ENCODE results near the gene NSD1. TPM values are rescaled to one million over a fixed set of nuclear protein-coding genes. Genes with fewer than 3 reads are reported as not detected.

NSD1 gene
- total and polyA plus RNA-seq, 5 experiments from 2014 or later, result 25.0 to 130 (median 43.1) TPM

DNA sequence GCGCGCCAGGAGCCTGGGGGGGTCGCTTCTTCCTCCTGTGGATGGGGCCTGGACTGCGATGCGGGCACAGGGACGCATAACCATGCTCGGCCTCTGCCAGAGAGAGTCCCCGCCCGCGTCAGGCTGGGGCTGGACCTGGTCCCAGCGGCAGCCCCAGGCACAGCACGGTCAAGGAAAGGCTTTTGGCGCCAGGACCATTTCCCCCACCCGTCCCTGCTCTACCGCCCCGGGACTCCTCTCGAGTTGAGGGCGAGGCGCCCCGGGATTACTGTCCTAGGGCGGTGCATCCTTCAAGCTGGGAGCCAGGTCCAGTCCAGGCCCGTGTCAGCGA, 177.8 kb downstream of the NSD1 start:
- POLR2A ChIA-PET, result interaction anchor here (1.0 to 3.3 kb wide), 5 partner anchors 9 to 92 kb away, joined by 3 to 14 read pairs (median 7); partner anchors contain the start of genes PRELID1 and RAB24
- Mint-ChIP-seq H3K27ac (peak overlapping the region in 1 of 10 donors; percentile 82), H3K4me3 (peak overlapping the region; percentile 62 to 86 (median 70)), H3K36me3 (peaks cover 0 to 7% (median 5%) of the 10 kb centered on the region in 3 donors), H3K4me1 (peaks cover 12 to 47% (median 29%) of the 10 kb centered on the region in 4 donors), H3K9me3 (no peaks in the 10 kb centered on the region), H3K27me3 (peaks cover 0 to 4% (median 0%) of the 10 kb centered on the region in 5 donors)
- DNase-seq (no peak), ATAC-seq (no peak)

DNA sequence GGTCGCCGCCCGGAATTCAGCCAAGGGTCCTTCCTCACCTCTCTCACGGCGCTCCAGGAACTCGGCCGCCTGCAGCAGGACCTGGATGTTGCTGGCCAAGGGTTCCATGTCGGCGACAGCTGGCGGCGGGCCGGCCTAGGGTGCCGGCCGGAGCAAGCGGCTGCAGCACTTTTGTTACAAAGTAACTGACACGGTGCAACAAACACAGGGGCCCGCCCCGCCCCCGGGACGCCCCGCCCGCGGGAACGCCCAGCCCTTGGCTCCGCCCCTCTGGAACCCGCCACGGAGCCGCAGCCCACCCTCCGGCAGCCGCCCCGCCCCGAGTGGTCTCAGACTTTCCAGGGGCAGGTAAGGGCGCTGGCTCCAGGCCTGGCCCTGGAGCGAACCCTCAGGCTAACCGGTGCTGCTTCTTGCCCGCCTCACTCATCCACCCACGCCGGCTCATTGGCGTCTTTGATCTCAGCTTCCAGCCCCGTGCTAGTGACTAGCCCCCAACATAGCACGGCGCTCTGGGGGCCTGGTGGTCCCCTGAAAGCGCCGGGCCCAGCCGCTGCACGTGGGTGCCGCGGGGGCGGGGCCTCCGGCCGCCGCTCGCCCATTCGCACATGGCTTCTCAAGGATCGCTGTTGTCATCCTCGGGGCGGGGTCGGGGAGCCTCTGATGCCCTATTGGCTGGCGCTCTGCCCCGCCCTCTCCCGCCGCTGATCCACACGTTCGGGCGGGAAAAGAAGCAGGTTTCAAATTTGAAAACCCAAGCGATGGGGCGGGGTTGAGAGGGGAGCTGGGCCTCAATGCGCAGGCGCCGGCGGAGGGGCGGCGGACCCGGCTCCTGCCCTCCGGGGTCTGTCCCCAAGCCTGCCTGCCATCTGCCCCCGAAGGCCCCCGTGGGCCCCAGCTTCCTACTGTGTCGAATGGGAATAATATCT, 178.4 kb downstream of the NSD1 start, which contains the start of gene MXD3:
Gene MXD3, minus strand, starts transcription at position 176 of the 926 bp plus-strand sequence. Its CDS starts 68 bp downstream, at position 108.
- POLR2A ChIA-PET, result interaction anchor here (0.5 to 3.3 kb wide), 6 partner anchors 10 to 768 kb away, joined by 3 to 14 read pairs (median 7); partner anchors contain the start of genes PRELID1 and RAB24
- H3K4me3 Mint-ChIP-seq, result peak within 1 kb of the TSS; percentile 70 to 91 (median 84)
- peaks cover 12 to 42% (median 27%) of the 10 kb centered on the region in 4 donors for H3K4me1 Mint-ChIP-seq
- no peaks in the 10 kb centered on the region for H3K9me3 Mint-ChIP-seq
- H3K27me3 Mint-ChIP-seq, result peaks cover 0 to 4% (median 0%) of the 10 kb centered on the region in 5 donors
- H3K27ac Mint-ChIP-seq, result peak within 1 kb of the TSS in 8 of 10 donors; percentile 43 to 83 (median 71)
- ATAC-seq (peak; percentile 90 to 93), DNase-seq (peak; percentile 86 to 97 (median 92))
- peaks cover 0 to under 1% (median 0%) of the 10 kb centered on the region in 3 donors for H3K36me3 Mint-ChIP-seq

DNA sequence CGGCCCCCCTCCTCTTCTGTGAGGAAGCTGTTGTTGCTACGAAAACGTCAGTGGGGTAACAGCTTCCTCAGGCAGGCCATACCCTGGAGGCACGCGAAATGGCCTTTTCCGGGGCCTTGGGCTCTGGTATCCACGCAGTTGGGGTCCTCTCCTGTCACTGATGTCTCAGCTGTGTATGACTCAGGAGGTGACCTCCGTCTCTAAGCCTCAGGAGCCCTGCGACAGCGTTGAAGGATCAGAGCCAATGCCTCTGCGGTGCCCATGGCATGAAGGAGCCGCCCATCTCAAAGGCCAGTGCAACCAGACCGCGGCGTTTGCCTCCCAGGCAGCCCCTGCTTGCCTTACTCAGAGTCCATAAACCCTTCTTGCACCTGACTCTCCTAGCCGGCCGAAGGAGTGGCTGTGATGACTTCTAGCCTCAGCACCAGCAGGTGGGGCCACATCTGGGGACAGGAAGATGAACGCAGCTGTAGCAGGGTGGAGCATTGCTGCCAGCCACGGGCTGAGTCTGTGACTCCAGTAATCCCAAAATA, 179.1 kb downstream of the NSD1 start:
- POLR2A ChIA-PET, result interaction anchor here (0.7 to 2.0 kb wide), 4 partner anchors 11 to 769 kb away, joined by 3 to 14 read pairs (median 7); partner anchors contain the start of genes PRELID1 and RAB24
- ATAC-seq (peak in 1 of 2 donors; percentile 24), DNase-seq (no peak)
- peak overlapping the region; percentile 58 to 87 (median 76) for H3K4me3 Mint-ChIP-seq
- H3K9me3 Mint-ChIP-seq, result no peaks in the 10 kb centered on the region
- peaks cover 12 to 41% (median 27%) of the 10 kb centered on the region in 4 donors for H3K4me1 Mint-ChIP-seq
- H3K36me3 Mint-ChIP-seq, result no peaks in the 10 kb centered on the region
- H3K27ac Mint-ChIP-seq, result peak overlapping the region in 4 of 10 donors; percentile 43 to 76 (median 57)
- H3K27me3 Mint-ChIP-seq, result peaks cover 0 to 4% (median 0%) of the 10 kb centered on the region in 5 donors

DNA sequence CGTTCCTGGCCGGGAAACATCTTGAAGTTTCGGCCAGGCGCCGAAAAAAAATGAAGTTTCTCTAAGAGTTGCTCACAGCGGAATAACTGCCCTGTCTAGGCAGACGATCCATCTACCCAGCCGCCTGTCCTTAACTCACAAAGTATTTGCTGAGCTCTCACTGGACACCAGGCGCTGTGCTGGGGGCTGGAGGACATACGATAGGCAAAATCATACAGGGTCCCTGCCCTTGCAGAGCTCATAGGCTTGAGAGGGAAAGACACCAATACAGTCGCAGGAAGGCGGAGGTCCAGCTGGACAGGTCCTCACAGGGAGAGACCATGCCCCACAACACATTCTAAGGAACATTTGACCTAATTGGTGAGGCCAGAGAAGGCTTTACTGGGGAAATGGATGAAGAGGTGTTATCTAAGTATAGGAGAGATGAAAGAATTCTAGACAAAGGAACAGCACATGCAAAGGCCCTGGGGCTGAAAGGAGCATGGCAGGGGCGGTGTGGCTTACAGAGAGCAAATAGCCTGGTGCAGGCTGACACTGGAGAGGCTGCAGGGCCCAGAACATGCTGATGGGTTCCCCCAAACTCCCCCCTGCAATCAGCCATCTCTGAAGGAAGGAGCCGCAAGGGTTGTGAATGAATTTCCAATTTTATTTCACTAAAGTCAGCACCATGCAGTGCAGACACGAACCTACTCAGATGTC, 180.1 kb downstream of the NSD1 start:
- Mint-ChIP-seq H3K4me3 (no peak overlapping the region), H3K4me1 (peaks cover 13 to 43% (median 32%) of the 10 kb centered on the region in 4 donors), H3K27ac (no peak overlapping the region), H3K27me3 (peaks cover 0 to 4% (median 0%) of the 10 kb centered on the region in 5 donors), H3K9me3 (no peaks in the 10 kb centered on the region), H3K36me3 (no peaks in the 10 kb centered on the region)
- POLR2A ChIA-PET, result interaction anchor here (0.5 to 0.6 kb wide), 2 partner anchors 19 to 198 kb away, joined by 3 to 4 read pairs; no protein-coding TSS in a partner anchor
- DNase-seq (no peak), ATAC-seq (no peak)

DNA sequence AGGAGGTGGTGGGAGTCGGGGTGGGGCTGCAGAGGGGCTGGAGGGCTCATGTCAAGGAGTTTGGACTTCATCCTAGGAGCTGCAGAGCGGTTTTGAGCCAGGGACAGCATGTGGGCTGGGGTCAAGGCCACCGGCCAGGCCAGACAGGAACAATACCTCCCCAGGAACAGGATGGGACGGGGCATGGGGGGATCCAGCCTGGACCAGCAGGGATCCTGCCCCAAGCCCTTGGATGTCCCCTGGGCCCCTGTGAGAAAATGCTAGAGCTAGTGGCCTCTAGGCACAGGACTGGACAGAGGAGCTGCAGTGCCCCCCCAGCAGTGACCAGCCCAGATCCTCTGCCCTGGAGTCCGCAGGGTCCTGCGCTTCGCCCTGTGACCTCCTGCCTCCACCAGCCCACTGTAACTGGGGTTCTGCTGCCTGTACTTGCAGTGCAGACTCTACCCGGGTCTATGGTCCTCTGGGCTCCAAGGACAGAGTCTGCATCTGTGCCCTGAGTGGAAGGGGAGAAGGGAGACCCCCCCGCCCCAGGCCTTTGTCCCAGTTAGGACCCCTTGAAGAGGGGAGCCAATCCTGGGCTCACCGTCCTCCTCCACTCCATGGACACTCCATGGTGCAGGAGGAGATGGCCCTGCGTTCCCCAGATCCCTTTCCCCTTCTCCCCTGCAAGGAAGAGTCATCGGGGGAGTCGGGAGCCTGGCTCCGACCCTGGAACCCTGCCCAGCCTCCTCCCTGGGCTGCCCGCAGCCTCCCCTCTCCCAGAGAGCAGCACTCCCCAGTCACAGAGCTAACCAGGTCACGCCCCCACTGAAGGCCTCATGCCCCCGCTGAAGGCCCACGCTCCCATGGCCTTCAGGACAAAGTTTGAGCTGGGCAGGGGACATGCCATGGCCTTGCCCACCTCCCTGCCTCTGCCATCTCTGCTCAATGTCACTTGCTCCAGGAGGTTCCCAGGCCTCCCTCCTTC, 181.1 kb downstream of the NSD1 start:
- Mint-ChIP-seq H3K4me3 (peak overlapping the region in 1 of 10 donors; percentile 47), H3K9me3 (no peaks in the 10 kb centered on the region), H3K36me3 (peaks cover 0 to 4% (median 0%) of the 10 kb centered on the region in 3 donors), H3K27me3 (peaks cover 0 to 4% (median 0%) of the 10 kb centered on the region in 5 donors), H3K27ac (peak overlapping the region in 1 of 10 donors; percentile 41), H3K4me1 (peaks cover 13 to 35% (median 31%) of the 10 kb centered on the region in 4 donors)
- ATAC-seq (no peak), DNase-seq (no peak)
- POLR2A ChIA-PET, result interaction anchor here (2.2 kb wide), 1 partner anchor 141 kb away, joined by 5 read pairs; no protein-coding TSS in a partner anchor

DNA sequence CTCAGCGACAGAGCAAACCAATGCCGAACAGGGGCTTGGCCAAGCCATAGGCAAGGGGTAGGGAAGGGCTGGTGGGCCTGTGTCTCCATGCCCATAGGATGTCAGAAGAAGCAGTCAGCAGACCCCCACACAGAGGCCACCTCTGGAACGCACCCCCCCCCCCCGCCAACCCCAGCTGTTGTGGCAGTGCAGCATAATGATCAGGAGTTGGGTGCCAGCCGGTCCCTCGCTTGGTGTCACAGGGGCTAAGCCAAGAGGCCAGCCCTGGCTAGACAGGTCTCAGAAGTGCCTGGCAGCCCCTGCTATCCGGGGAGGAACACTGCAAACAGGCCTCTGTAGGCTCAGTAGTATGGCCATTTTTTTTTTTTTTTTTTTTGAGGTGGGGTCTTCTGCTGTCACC, 181.8 kb downstream of the NSD1 start:
- no peaks in the 10 kb centered on the region for H3K9me3 Mint-ChIP-seq
- POLR2A ChIA-PET, result interaction anchor here (0.7 to 2.2 kb wide), 2 partner anchors 140 to 840 kb away, joined by 3 to 5 read pairs; no protein-coding TSS in a partner anchor
- H3K27me3 Mint-ChIP-seq, result peaks cover 0 to 4% (median 0%) of the 10 kb centered on the region in 5 donors
- H3K27ac Mint-ChIP-seq, result no peak overlapping the region
- peaks cover 0 to 4% (median 0%) of the 10 kb centered on the region in 3 donors for H3K36me3 Mint-ChIP-seq
- no peak for ATAC-seq
- no peak overlapping the region for H3K4me3 Mint-ChIP-seq
- peaks cover 17 to 37% (median 34%) of the 10 kb centered on the region in 4 donors for H3K4me1 Mint-ChIP-seq
- no peak for DNase-seq

DNA sequence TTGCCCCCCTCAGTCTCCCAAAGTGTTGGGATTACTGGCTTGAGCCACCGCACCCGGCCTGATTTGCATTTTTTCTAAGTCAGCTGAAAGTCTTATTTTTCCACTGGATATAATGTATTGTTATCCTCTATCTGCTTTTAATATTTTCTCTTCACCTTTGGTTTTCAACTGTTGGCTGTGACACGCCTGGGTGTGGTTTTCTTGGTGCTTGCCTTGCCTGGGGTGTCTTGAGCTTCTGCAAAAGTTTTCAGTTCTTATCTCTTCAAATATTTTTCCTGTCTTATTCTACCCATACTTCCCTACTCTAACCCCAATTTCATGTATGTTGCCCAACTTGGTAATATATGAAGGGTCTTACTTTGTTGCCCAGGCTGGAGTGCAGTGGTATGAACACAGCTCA, 182.4 kb downstream of the NSD1 start:
- H3K4me3 Mint-ChIP-seq, result peak overlapping the region in 1 of 10 donors; percentile 34
- peaks cover 0 to under 1% (median 0%) of the 10 kb centered on the region in 5 donors for H3K27me3 Mint-ChIP-seq
- peaks cover 0 to 4% (median under 1%) of the 10 kb centered on the region in 3 donors for H3K36me3 Mint-ChIP-seq
- peaks cover 12 to 33% (median 31%) of the 10 kb centered on the region in 4 donors for H3K4me1 Mint-ChIP-seq
- no peak for DNase-seq
- H3K27ac Mint-ChIP-seq, result peak overlapping the region in 2 of 10 donors; percentile 16 to 37
- no peak for ATAC-seq
- no peaks in the 10 kb centered on the region for H3K9me3 Mint-ChIP-seq
- POLR2A ChIA-PET, result interaction anchor here (0.7 to 2.2 kb wide), 5 partner anchors 12 to 839 kb away, joined by 3 to 7 read pairs (median 3); no protein-coding TSS in a partner anchor

DNA sequence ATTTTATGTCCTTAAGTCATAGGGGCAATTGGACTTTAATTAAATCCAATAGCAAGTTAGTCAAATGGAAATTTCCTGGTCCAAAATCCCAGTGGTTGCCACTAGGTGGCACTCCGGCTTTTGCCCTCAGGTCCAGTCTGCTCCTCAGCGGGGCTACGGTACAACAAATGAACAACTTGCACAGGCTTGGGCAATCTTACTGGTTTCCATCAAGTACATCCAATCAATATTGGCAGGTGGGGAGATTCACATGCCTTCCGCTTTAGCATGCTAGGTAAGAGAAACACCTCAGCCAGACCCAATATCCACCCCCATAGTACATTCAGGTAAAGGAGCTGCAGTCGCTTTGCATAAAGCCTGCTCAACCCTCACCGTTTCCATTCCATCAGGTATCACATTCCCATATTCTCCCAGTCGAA, 184.4 kb downstream of the NSD1 start:
- peak; percentile 69 to 84 for ATAC-seq
- peaks cover 0 to 7% (median 6%) of the 10 kb centered on the region in 3 donors for H3K36me3 Mint-ChIP-seq
- H3K4me3 Mint-ChIP-seq, result peak overlapping the region in 1 of 10 donors; percentile 4
- H3K9me3 Mint-ChIP-seq, result no peaks in the 10 kb centered on the region
- peaks cover 15 to 24% (median 20%) of the 10 kb centered on the region in 4 donors for H3K4me1 Mint-ChIP-seq
- no peak overlapping the region for H3K27ac Mint-ChIP-seq
- DNase-seq, result peak; percentile 54 to 84 (median 70)
- POLR2A ChIA-PET, result interaction anchor here (0.7 to 1.5 kb wide), 6 partner anchors 9 to 119 kb away, joined by 3 to 9 read pairs (median 4); partner anchors contain the start of genes LMAN2, PRELID1 and RAB24
- no peaks in the 10 kb centered on the region for H3K27me3 Mint-ChIP-seq

DNA sequence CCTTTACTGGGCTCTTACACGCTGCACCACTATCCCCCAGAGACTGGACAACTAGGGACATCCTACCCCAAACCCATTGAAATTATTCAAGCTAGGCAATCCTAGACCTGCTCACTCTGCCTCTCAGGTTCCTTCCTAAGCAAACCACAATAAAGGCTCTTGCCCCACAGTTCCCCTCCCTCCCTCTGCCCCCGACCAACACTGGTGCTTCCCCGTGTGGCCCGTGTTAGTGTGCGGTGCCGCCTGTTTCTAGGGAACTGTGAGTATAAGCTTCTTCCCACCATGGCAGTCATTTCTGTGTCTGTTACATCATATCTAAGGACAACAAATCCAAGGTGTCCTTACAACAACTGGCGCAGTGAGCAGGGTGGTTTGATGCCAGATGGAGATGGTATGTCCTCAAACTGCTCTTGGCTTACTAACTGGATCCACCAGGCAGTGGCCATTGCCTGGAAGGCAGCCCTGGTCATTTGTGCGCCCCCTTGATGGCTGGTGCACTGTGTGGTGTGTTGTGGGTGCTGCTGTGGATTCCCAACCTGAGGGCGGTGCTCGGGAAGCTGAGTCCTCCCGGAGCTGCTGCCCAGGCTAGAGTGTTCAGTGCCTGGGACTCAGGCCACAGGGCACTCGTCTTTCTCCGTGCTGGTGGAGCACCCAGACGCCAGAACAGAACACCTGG, 186.5 kb downstream of the NSD1 start:
- Mint-ChIP-seq H3K9me3 (no peaks in the 10 kb centered on the region), H3K36me3 (peaks cover 0 to 11% (median 7%) of the 10 kb centered on the region in 3 donors), H3K27me3 (no peaks in the 10 kb centered on the region), H3K4me1 (peaks cover 14 to 27% (median 22%) of the 10 kb centered on the region in 4 donors), H3K27ac (peak overlapping the region in 3 of 10 donors; percentile 11 to 52 (median 21)), H3K4me3 (peak overlapping the region in 1 of 10 donors; percentile 16)
- DNase-seq, result no peak
- ATAC-seq, result peak; percentile 41 to 80
- POLR2A ChIA-PET, result interaction anchor here (1.4 to 1.9 kb wide), 2 partner anchors 49 to 51 kb away, joined by 3 to 12 read pairs; no protein-coding TSS in a partner anchor

DNA sequence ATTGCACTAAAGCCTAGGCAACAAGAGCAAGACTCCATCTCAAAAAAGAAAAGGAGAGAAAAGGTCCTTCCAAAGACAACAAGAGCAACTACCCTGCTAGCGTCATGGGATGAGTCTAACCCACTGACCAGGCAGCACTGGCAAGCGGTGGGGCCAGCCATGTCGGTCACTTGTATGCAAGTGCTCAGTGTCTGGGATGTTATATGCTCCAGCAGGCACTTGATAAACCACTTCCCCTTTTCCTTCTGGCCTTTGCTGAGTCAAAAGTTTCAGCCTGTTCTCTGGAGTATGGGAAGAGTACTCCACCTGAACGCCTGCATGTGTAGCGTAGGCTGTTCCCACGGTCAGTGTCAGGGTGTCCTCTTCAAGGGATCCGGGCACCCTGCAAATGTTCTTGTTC, 187.3 kb downstream of the NSD1 start:
- no peaks in the 10 kb centered on the region for H3K9me3 Mint-ChIP-seq
- DNase-seq (no peak), ATAC-seq (no peak)
- H3K36me3 Mint-ChIP-seq, result peaks cover 0 to 11% (median 7%) of the 10 kb centered on the region in 3 donors
- no peak overlapping the region for H3K27ac Mint-ChIP-seq
- H3K4me1 Mint-ChIP-seq, result peaks cover 14 to 27% (median 23%) of the 10 kb centered on the region in 4 donors
- H3K27me3 Mint-ChIP-seq, result no peaks in the 10 kb centered on the region
- POLR2A ChIA-PET, result interaction anchor here (1.4 to 1.9 kb wide), 2 partner anchors 48 to 50 kb away, joined by 3 to 12 read pairs; no protein-coding TSS in a partner anchor
- H3K4me3 Mint-ChIP-seq, result no peak overlapping the region
